ENCODE results near the gene BICRA.

BICRA gene

GRCh38 chr19:47607564-47608073, 1.3 kb upstream of the BICRA start:
- Histone ChIP-seq H2AFZ (ENCODE audit: low read length) (peak overlapping the region; percentile 99), H4K20me1 (ENCODE audit: insufficient read depth, low read length) (no peaks in the 10 kb centered on the region; the same call in 1 of the 2 replicates), H3K79me2 (ENCODE audit: low read length) (peaks cover 36% of the 10 kb centered on the region), H3K9ac (ENCODE audit: low read length) (peak overlapping the region; percentile 92), H3K4me3 (ENCODE audit: low read length) (peak overlapping the region; percentile 99), H3K27ac (ENCODE audit: low read length) (peak overlapping the region; percentile 68; the same call in 1 of the 2 replicates), H3K4me1 (ENCODE audit: low read length) (no peaks in the 10 kb centered on the region), H3K36me3 (replicated peaks; ENCODE audit: insufficient read depth, low read length) (no peaks in the 10 kb centered on the region), H3K9me2 (replicated peaks; ENCODE audit: insufficient read depth, low read length) (no peaks in the 10 kb centered on the region), H3F3A (ENCODE audit: insufficient read depth, low read length) (peaks cover 16% of the 10 kb centered on the region), H3K9me3 (replicated peaks; ENCODE audit: insufficient read depth, low read length) (no peaks in the 10 kb centered on the region), H3K27me3 (replicated peaks; ENCODE audit: insufficient read depth, low read length) (peaks cover 16% of the 10 kb centered on the region; the same call in 1 of the 2 replicates), H3K4me2 (ENCODE audit: low read depth, low read length) (peak overlapping the region; percentile 91)
- TF ChIP-seq EZH2 (optimal IDR thresholded peaks at IDR 0.05; ENCODE audit: low read depth, low read length) (no peak), CTCF (IDR thresholded peaks at IDR 0.05; ENCODE audit: low read length) (no peak)
- no peak for DNase-seq

GRCh38 chr19:47608074-47608918, 638 bp upstream of the BICRA start:
- Histone ChIP-seq H3K9me3 (replicated peaks; ENCODE audit: insufficient read depth, low read length) (no peaks in the 10 kb centered on the region), H3F3A (ENCODE audit: insufficient read depth, low read length) (peaks cover 16% of the 10 kb centered on the region), H3K9ac (ENCODE audit: low read length) (peak overlapping the region; percentile 92), H3K36me3 (replicated peaks; ENCODE audit: insufficient read depth, low read length) (no peaks in the 10 kb centered on the region), H2AFZ (ENCODE audit: low read length) (peak overlapping the region; percentile 99), H4K20me1 (ENCODE audit: insufficient read depth, low read length) (no peaks in the 10 kb centered on the region; the same call in 1 of the 2 replicates), H3K4me3 (ENCODE audit: low read length) (peak overlapping the region; percentile 99), H3K4me2 (ENCODE audit: low read depth, low read length) (peak overlapping the region; percentile 91), H3K4me1 (ENCODE audit: low read length) (no peaks in the 10 kb centered on the region), H3K27me3 (replicated peaks; ENCODE audit: insufficient read depth, low read length) (peaks cover 12% of the 10 kb centered on the region; the same call in 1 of the 2 replicates), H3K79me2 (ENCODE audit: low read length) (peaks cover 43% of the 10 kb centered on the region), H3K9me2 (replicated peaks; ENCODE audit: insufficient read depth, low read length) (no peaks in the 10 kb centered on the region), H3K27ac (ENCODE audit: low read length) (peak overlapping the region; percentile 68; the same call in 1 of the 2 replicates)
- DNase-seq, result peak; percentile 93
- TF ChIP-seq CTCF (IDR thresholded peaks at IDR 0.05; ENCODE audit: low read length), result peak; percentile 26
- TF ChIP-seq EZH2phosphoT487 (IDR thresholded peaks at IDR 0.05; ENCODE audit: low read length), result no peak
- no peak for TF ChIP-seq EZH2 (optimal IDR thresholded peaks at IDR 0.05; ENCODE audit: low read depth, low read length)

GRCh38 chr19:47609906-47610894, 1.3 kb downstream of the BICRA start:
- Histone ChIP-seq H3K36me3 (replicated peaks; ENCODE audit: insufficient read depth, low read length) (no peaks in the 10 kb centered on the region), H2AFZ (ENCODE audit: low read length) (peak overlapping the region; percentile 45; the same call in 1 of the 2 replicates), H3K4me1 (ENCODE audit: low read length) (no peaks in the 10 kb centered on the region), H3K9ac (ENCODE audit: low read length) (peak overlapping the region; percentile 76), H3K4me3 (ENCODE audit: low read length) (peak overlapping the region; percentile 77), H4K20me1 (ENCODE audit: insufficient read depth, low read length) (no peaks in the 10 kb centered on the region; the same call in 1 of the 2 replicates), H3K27me3 (replicated peaks; ENCODE audit: insufficient read depth, low read length) (no peaks in the 10 kb centered on the region), H3K9me2 (replicated peaks; ENCODE audit: insufficient read depth, low read length) (no peaks in the 10 kb centered on the region), H3K4me2 (ENCODE audit: low read depth, low read length) (peak overlapping the region; percentile 96), H3F3A (ENCODE audit: insufficient read depth, low read length) (peaks cover 16% of the 10 kb centered on the region), H3K27ac (ENCODE audit: low read length) (peak overlapping the region; percentile 27; the same call in 1 of the 2 replicates), H3K9me3 (replicated peaks; ENCODE audit: insufficient read depth, low read length) (no peaks in the 10 kb centered on the region), H3K79me2 (ENCODE audit: low read length) (peaks cover 62% of the 10 kb centered on the region)
- no peak for TF ChIP-seq CTCF (IDR thresholded peaks at IDR 0.05; ENCODE audit: low read length)
- TF ChIP-seq EZH2phosphoT487 (IDR thresholded peaks at IDR 0.05; ENCODE audit: low read length), result no peak
- TF ChIP-seq EZH2 (optimal IDR thresholded peaks at IDR 0.05; ENCODE audit: low read depth, low read length), result no peak
- DNase-seq, result peak; percentile 55
